SK-N-SH treated with all-trans-retinoic acid at 6 μM for 48 hours (cell line): ENCODE data around the gene EEIG2.

Source experiments
- ATAC-seq: fragments of 200-7000 bp; cut with Tn5 transposase; 3 replicates; pipeline ENCODE4 v1.9.1; 2020; ENCODE audit warnings: mild to moderate bottlenecking, moderate library complexity
- BACH2 ChIP-seq: fragments of 250-450 bp; sonication (Bioruptor Pico); IDR thresholded peaks from 2 replicates; pipeline ENCODE4 v1.9.0; 2021; ENCODE audit warnings: mild to moderate bottlenecking, borderline replicate concordance
- CSDC2 ChIP-seq: fragments of 250-450 bp; sonication (Bioruptor Pico); IDR thresholded peaks from 2 replicates; pipeline ENCODE4 v1.5.0; 2020; ENCODE audit warnings: mild to moderate bottlenecking, moderate library complexity
- ESRRG ChIP-seq: fragments of 250-450 bp; sonication (Bioruptor Pico); IDR thresholded peaks from 2 replicates; pipeline ENCODE4 v1.6.1; 2021; ENCODE audit warnings: mild to moderate bottlenecking
- GLIS3 ChIP-seq: fragments of 250-450 bp; sonication (Bioruptor Pico); IDR thresholded peaks from 2 replicates; pipeline ENCODE4 v1.5.0; 2020; ENCODE audit warnings: mild to moderate bottlenecking, moderate library complexity
- ISL1 ChIP-seq: fragments of 250-450 bp; sonication (Bioruptor Pico); IDR thresholded peaks from 2 replicates; pipeline ENCODE4 v2.1.2; 2022; ENCODE audit warnings: mild to moderate bottlenecking, moderate library complexity
- OSR1 ChIP-seq: fragments of 250-450 bp; sonication (Bioruptor Pico); IDR thresholded peaks from 2 replicates; pipeline ENCODE4 v1.8.0; 2022; ENCODE audit warnings: moderate library complexity, mild to moderate bottlenecking, inconsistent platforms
- PATZ1 ChIP-seq: fragments of 250-450 bp; sonication (Bioruptor Pico); IDR thresholded peaks from 2 replicates; pipeline ENCODE4 v1.8.0; 2020; ENCODE audit warnings: mild to moderate bottlenecking, moderate library complexity, borderline replicate concordance
- POU6F1 ChIP-seq: fragments of 250-450 bp; sonication (Bioruptor Pico); IDR thresholded peaks from 2 replicates; pipeline ENCODE4 v1.8.0; 2021; ENCODE audit warnings: low read depth, mild to moderate bottlenecking, moderate library complexity, borderline replicate concordance
- PPARA ChIP-seq: fragments of 250-450 bp; sonication (Bioruptor Pico); IDR thresholded peaks from 2 replicates; pipeline ENCODE4 v1.5.0; 2020; ENCODE audit warnings: mild to moderate bottlenecking, borderline replicate concordance
- RARB ChIP-seq: fragments of 250-450 bp; sonication (Bioruptor Pico); IDR thresholded peaks from 2 replicates; pipeline ENCODE4 v1.8.0; 2021; ENCODE audit warnings: mild to moderate bottlenecking, moderate library complexity
- SNAI2 ChIP-seq: fragments of 250-450 bp; sonication (Bioruptor Pico); IDR thresholded peaks from 2 replicates; pipeline ENCODE4 v1.5.0; 2020; ENCODE audit warnings: mild to moderate bottlenecking, moderate library complexity
- TCF4 ChIP-seq: fragments of 250-450 bp; sonication (Bioruptor Pico); IDR thresholded peaks from 2 replicates; pipeline ENCODE4 v1.8.0; 2021; ENCODE audit warnings: mild to moderate bottlenecking, moderate library complexity, borderline replicate concordance
- TOX ChIP-seq: fragments of 250-450 bp; sonication (Bioruptor Pico); IDR thresholded peaks from 2 replicates; pipeline ENCODE4 v1.8.0; 2021; ENCODE audit warnings: mild to moderate bottlenecking, moderate library complexity, borderline replicate concordance
- TSHZ2 ChIP-seq: fragments of 250-450 bp; sonication (Bioruptor Pico); IDR thresholded peaks from 2 replicates; pipeline ENCODE4 v1.5.0; 2020; ENCODE audit warnings: mild to moderate bottlenecking, moderate library complexity
- ZFP3 ChIP-seq: fragments of 250-450 bp; sonication (Bioruptor Pico); IDR thresholded peaks from 2 replicates; pipeline ENCODE4 v1.5.0; 2020; ENCODE audit warnings: mild to moderate bottlenecking, moderate library complexity
- ZFP30 ChIP-seq: fragments of 450-650 bp; formaldehyde crosslinking; IDR thresholded peaks from 2 replicates; pipeline ENCODE4 v1.5.0; 2022; ENCODE audit warnings: mild to moderate bottlenecking, moderate library complexity
- ZNF565 ChIP-seq: fragments of 450-650 bp; formaldehyde crosslinking; conservative IDR thresholded peaks from 2 replicates; pipeline ENCODE4 v1.5.0; 2020; ENCODE audit warnings: low read depth, mild to moderate bottlenecking, moderate library complexity
- ZNF70 ChIP-seq: fragments of 450-650 bp; formaldehyde crosslinking; IDR thresholded peaks from 2 replicates; pipeline ENCODE4 v1.5.0; 2020; ENCODE audit warnings: mild to moderate bottlenecking, moderate library complexity
- ZNF8 ChIP-seq: fragments of 450-650 bp; formaldehyde crosslinking; IDR thresholded peaks from 2 replicates; pipeline ENCODE4 v1.5.0; 2020; ENCODE audit warnings: mild to moderate bottlenecking, moderate library complexity

EEIG2 gene

GRCh38 chr1:108593448-108593847, 33.5 kb downstream of the EEIG2 start (continued):
- TF ChIP-seq TSHZ2: no peak

- ATAC-seq: peak; percentile 45
- no peak for TF ChIP-seq ZFP3 (CRISPR knock-in tag)
- no peak for TF ChIP-seq BACH2 (CRISPR knock-in tag)
- TF ChIP-seq CSDC2: no peak
- no peak for TF ChIP-seq TCF4 (CRISPR knock-in tag)
- no peak for TF ChIP-seq PATZ1 (CRISPR knock-in tag)
- TF ChIP-seq ZNF70 (CRISPR knock-in tag): no peak
- no peak for TF ChIP-seq RARB (CRISPR knock-in tag)
- TF ChIP-seq ZNF565 (CRISPR knock-in tag): no peak
- no peak for TF ChIP-seq ZNF8
- TF ChIP-seq GLIS3: no peak
- no peak for TF ChIP-seq ESRRG (CRISPR knock-in tag)
- no peak for TF ChIP-seq TOX (CRISPR knock-in tag)
- TF ChIP-seq PPARA: no peak
- no peak for TF ChIP-seq ISL1 (CRISPR knock-in tag)
- no peak for TF ChIP-seq TSHZ2
- no peak for TF ChIP-seq POU6F1 (CRISPR knock-in tag)
- no peak for TF ChIP-seq ZFP30
- TF ChIP-seq OSR1 (CRISPR knock-in tag): no peak
Measured at GRCh38 chr1:108595507-108595906, 35.6 kb downstream of the EEIG2 start.

- TF ChIP-seq RARB (CRISPR knock-in tag): no peak
- TF ChIP-seq TOX (CRISPR knock-in tag): no peak
- TF ChIP-seq PATZ1 (CRISPR knock-in tag): no peak
- no peak for TF ChIP-seq GLIS3
- no peak for TF ChIP-seq SNAI2 (CRISPR knock-in tag)
Measured at GRCh38 chr1:108597041-108597440, 37.1 kb downstream of the EEIG2 start.

More at GRCh38 chr1:108597041-108597440, 37.1 kb downstream of the EEIG2 start:
- no peak for ATAC-seq
